Stomach (tissue), 9 donors: ENCODE measurements around the gene MINDY3. TPM values are rescaled to one million over a fixed set of nuclear protein-coding genes. Genes with fewer than 3 reads are reported as not detected.
A peak's percentile ranks its signal among the peaks of the same experiment; 100 is the strongest.
"Not testable (repeated sequence)": the region's sequence is repeated elsewhere in the genome, so short reads cannot be mapped to it uniquely, and the experiment has no call there.

Source experiments
- DNase-seq, 2 donors: peaks; one replicate each; pipeline versions ENCODE4 v3.0.0 to v3.0.0-alpha.2; 2013 to 2019
- H3K27ac ChIP-seq, 5 donors: fragments of 200-600 bp in 4 of 5; sonication (generic) in 4 of 5; one replicate each; pipeline ENCODE4 v1.5.1; 2013 to 2019; ENCODE audit warnings: mild to moderate bottlenecking in 1 of 5, moderate library complexity in 1 of 5
- H3K27me3 ChIP-seq, 3 donors: fragments of 200-600 bp; sonication (generic); one replicate each; pipeline ENCODE4 v1.5.1; 2017 to 2019; ENCODE audit warnings: mixed run types in 1 of 3
- H3K36me3 ChIP-seq, 4 donors: fragments of 200-600 bp; sonication (generic); 1 replicate in 3 of 4; 2 replicates in 1 of 4; pipeline ENCODE4 v1.5.1; 2016 to 2019
- H3K4me1 ChIP-seq, 4 donors: fragments of 200-600 bp; sonication (generic); one replicate each; pipeline ENCODE4 v1.5.1; 2016 to 2019
- H3K4me3 ChIP-seq, 4 donors: fragments of 200-600 bp; sonication (generic) in 3 of 4; one replicate each; pipeline ENCODE4 v1.5.1; 2016 to 2019; ENCODE audit warnings: mild to moderate bottlenecking in 1 of 4
- H3K9me3 ChIP-seq, 4 donors: fragments of 200-600 bp; sonication (generic); one replicate each; pipeline ENCODE4 v1.5.1; 2016 to 2019
- EP300 ChIP-seq: sonication (generic); formaldehyde crosslinking; IDR thresholded peaks from one replicate; pipeline ENCODE4 v1.6.1; 2017; ENCODE audit warnings: antibody characterized with exemption
- POLR2A ChIP-seq, 4 donors: fragments of 450-650 bp; IDR thresholded peaks; one replicate each; pipeline ENCODE4 v1.6.1; 2016; ENCODE audit warnings: antibody characterized with exemption in 4 of 4, control low read depth in 2 of 4, mild to moderate bottlenecking in 1 of 4, moderate library complexity in 1 of 4
- POLR2AphosphoS5 ChIP-seq, 3 donors: sonication (generic); formaldehyde crosslinking; IDR thresholded peaks; one replicate each; pipeline ENCODE4 v1.6.1; 2016; ENCODE audit warnings: antibody characterized with exemption in 3 of 3
- WGBS, 5 donors: extraction: QIAGEN DNeasy Blood & Tissue Kit in 3 of 5; methylation state at CpG; one replicate each; pipeline versions ENCODE4 v1.1.5 to v1.1.7; 2013 to 2018; 5-methylcytosine and 5-hydroxymethylcytosine counted together
- intact Hi-C: fragments of 100-400 bp; cut with DNase I; formaldehyde crosslinking; loops from one replicate; pipeline ENCODE4 v1.15.1; 2023; ENCODE audit warnings: low total_unique reads
- polyA plus RNA-seq, 3 donors: library from polyadenylated mRNA; stranded (reverse); fragments of 200-250 nt; gene quantifications; one replicate each; pipeline ENCODE4 v1.2.3, GENCODE V29; 2013
- total RNA-seq, 5 donors: library from RNA; depleted of rRNA; stranded (reverse); fragments of >200 nt; gene quantifications; one replicate each; pipeline versions ENCODE4 v1.1.0 to v1.2.3, GENCODE V29; 2014 to 2016
- TF ChIP-seq, protein P1 (sequence below), 7 experiments: fragments of 450-650 bp in 4 of 7; fragments of 200-600 bp in 3 of 7; sonication (generic) in 3 of 7; IDR thresholded peaks; one replicate each; pipeline ENCODE4 v1.5.1; 2016 to 2019; ENCODE audit warnings: antibody characterized with exemption in 7 of 7, control low read depth in 2 of 7, mild to moderate bottlenecking in 1 of 7
- donor health status: healthy with polysubstance abuse.
- donor health status: Bipolar disorder and iron deficiency.
- donor health status: healthy.

The MINDY3 gene
- total and polyA plus RNA-seq, 8 donors: 7.6 to 55.4 (median 17.6) TPM

DNA sequence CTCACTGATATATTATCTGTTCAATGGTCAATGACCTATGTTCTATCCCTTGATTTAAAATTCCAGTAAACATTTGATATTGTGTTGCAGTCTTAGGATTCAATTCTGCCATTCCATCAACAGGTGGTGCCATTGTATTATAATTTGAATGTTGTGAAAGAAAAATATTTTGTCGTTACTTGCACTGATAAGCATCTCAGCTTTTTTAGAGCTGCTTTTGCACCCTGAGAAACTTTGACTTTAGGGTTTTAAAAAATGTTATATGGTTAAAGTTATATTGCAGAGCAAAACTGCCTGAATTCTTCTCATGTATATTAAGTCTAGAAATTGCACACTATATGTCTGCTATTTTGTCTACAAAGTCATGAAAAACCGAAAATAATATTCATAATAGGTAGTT, 18.8 kb upstream of the MINDY3 start:
- Histone ChIP-seq H3K36me3 (no peaks in the 10 kb centered on the region), H3K27me3 (peaks cover 0 to 23% (median 5%) of the 10 kb centered on the region in 3 donors), H3K9me3 (no peaks in the 10 kb centered on the region), H3K27ac (no peak overlapping the region), H3K4me3 (no peak overlapping the region), H3K4me1 (no peaks in the 10 kb centered on the region)
- intact Hi-C loops: no loop called here
- 38 to 43% (median 39%) methylated on average over 2 of the region's 2 CpGs for WGBS, 5 donors
- DNase-seq: peak in 1 of 2 donors; percentile 52
- no peak for TF ChIP-seq EP300
- TF ChIP-seq, protein P1, sequence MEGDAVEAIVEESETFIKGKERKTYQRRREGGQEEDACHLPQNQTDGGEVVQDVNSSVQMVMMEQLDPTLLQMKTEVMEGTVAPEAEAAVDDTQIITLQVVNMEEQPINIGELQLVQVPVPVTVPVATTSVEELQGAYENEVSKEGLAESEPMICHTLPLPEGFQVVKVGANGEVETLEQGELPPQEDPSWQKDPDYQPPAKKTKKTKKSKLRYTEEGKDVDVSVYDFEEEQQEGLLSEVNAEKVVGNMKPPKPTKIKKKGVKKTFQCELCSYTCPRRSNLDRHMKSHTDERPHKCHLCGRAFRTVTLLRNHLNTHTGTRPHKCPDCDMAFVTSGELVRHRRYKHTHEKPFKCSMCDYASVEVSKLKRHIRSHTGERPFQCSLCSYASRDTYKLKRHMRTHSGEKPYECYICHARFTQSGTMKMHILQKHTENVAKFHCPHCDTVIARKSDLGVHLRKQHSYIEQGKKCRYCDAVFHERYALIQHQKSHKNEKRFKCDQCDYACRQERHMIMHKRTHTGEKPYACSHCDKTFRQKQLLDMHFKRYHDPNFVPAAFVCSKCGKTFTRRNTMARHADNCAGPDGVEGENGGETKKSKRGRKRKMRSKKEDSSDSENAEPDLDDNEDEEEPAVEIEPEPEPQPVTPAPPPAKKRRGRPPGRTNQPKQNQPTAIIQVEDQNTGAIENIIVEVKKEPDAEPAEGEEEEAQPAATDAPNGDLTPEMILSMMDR (IDR thresholded peaks at IDR 0.05): peak in 5 of 7 experiments; percentile 16 to 48 (median 34)

DNA sequence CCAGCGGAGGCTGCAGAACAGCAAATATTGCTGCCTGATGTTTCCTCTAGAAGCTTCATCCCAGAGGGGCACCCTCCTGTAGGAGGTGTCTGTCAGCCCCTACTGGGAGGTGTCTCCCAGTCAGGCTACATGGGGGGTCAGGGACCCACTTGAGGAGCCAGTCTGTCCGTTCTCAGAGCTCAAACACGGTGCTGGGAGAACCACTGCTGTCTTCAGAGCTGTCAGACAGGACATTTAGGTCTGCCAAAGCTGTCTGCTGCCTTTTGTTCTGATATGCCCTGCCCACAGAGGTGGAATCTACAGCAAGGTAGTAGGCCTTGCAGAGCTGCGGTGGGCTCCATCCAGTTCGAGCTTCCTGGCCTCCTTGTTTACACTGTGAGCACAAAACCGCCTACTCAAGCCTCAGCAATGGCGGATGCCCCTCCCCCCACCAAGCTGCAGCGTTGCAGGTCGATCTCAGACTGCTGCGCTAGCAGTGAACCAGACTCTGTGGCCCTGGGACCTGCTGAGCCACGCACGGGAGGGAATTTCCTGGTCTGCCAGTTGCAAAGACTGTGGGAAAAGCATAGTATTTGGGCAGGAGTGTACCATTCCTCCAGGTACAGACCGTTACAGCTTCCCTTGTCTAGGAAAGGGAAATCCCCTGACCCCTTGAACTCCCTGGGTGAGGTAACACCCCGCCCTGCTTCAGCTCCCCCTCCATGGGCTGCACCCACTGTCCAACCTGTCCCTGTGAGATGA, 17.7 kb upstream of the MINDY3 start:
- Histone ChIP-seq H3K27me3 (peaks cover 0 to 29% (median 5%) of the 10 kb centered on the region in 3 donors), H3K4me1 (no peaks in the 10 kb centered on the region), H3K4me3 (no peak overlapping the region), H3K9me3 (peaks cover 0 to 7% (median 3%) of the 10 kb centered on the region in 4 donors), H3K27ac (no peak overlapping the region), H3K36me3 (no peaks in the 10 kb centered on the region)
- DNase-seq: peak in 1 of 2 donors; percentile 11
- intact Hi-C loops: no loop called here
- 43 to 63% (median 49%) methylated on average over 9 to 14 of the region's 14 CpGs for WGBS, 5 donors
- TF ChIP-seq EP300 (no peak), POLR2AphosphoS5 (IDR thresholded peaks at IDR 0.05) (no peak)

DNA sequence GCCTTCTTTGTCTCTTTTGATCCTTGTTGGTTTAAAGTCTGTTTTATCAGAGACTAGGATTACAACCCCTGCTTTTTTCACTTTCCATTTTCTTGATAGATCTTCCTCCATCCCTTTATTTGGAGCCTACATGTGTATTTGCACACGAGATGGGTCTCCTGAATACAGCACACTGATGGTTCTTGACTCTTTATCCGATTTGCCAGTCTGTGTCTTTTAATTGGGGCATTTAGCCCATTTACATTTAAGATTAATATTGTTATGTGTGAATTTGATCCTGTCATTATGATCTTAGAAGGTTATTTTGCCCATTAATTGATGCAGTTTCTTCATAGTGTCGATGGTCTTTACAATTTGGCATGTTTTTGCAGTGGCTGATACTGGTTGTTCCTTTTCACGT, 16.0 kb upstream of the MINDY3 start:
- H3K4me3 ChIP-seq, intact Hi-C loops: not testable (repeated sequence)
- WGBS, 5 donors: 72 to 75% (median 74%) methylated on average over 4 of the region's 4 CpGs

DNA sequence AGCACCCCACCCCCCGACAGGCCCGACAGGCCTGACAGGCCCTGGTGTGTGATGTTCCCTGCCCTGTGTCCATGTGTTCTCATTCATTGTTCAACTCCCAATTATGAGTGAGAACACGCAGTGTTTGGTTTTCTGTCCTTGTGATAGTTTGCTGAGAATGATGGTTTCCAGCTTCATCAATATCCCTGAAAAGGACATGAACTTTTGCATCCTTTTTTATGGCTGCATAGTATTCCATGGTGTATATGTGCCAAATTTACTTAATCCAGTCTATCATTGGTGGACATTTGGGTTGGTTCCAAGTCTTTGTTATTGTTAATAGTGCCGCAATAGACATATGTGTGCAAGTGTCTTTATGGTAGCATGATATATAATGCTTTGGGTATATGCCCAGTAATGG, 12.3 kb upstream of the MINDY3 start:
- H3K27ac ChIP-seq, H3K4me1 ChIP-seq, intact Hi-C loops, H3K4me3 ChIP-seq, H3K36me3 ChIP-seq, DNase-seq, H3K9me3 ChIP-seq: not testable (repeated sequence)
- WGBS, 5 donors: 88 to 97% (median 95%) methylated on average over 4 of the region's 4 CpGs
- peaks cover 0 to 47% (median 7%) of the 10 kb centered on the region in 3 donors for H3K27me3 ChIP-seq

More for the DNA sequence above, 16.0 kb upstream of the MINDY3 start:
- H3K27ac ChIP-seq, H3K4me1 ChIP-seq, DNase-seq, H3K36me3 ChIP-seq, H3K9me3 ChIP-seq: not testable (repeated sequence)
- H3K27me3 ChIP-seq: peaks cover 0 to 34% (median 8%) of the 10 kb centered on the region in 3 donors

DNA sequence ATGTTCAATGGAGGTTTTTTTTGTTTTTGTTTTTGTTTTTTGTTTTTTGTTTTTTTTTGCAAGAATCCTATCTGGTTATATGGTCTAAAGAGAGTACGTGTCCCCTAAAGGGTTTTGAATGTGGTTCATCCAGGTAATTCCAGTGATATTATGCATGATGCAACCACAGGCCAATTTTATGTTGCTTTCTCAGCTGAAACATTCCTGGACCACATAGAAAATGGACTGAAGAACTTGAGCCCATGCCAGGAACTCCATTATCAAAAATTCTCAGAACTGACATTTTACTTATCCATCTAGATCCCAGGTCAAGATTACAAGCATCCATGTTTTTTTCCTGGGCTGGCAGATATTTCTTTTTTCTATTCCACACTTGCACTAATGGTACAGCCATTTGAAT, 11.5 kb upstream of the MINDY3 start:
- Histone ChIP-seq H3K9me3 (peaks cover 0 to 7% (median 3%) of the 10 kb centered on the region in 4 donors), H3K4me3 (no peak overlapping the region), H3K27ac (no peak overlapping the region), H3K4me1 (no peaks in the 10 kb centered on the region), H3K36me3 (no peaks in the 10 kb centered on the region), H3K27me3 (peaks cover 0 to 55% (median 7%) of the 10 kb centered on the region in 3 donors)
- intact Hi-C loops: no loop called here
- TF ChIP-seq EP300: no peak
- TF ChIP-seq POLR2AphosphoS5 (IDR thresholded peaks at IDR 0.05): no peak
- TF ChIP-seq, protein P1 (IDR thresholded peaks at IDR 0.05): no peak
- TF ChIP-seq POLR2A (IDR thresholded peaks at IDR 0.05): no peak
- DNase-seq: no peak
- WGBS, 5 donors: 72 to 87% (median 83%) methylated on average over 1 of the region's 1 CpG

DNA sequence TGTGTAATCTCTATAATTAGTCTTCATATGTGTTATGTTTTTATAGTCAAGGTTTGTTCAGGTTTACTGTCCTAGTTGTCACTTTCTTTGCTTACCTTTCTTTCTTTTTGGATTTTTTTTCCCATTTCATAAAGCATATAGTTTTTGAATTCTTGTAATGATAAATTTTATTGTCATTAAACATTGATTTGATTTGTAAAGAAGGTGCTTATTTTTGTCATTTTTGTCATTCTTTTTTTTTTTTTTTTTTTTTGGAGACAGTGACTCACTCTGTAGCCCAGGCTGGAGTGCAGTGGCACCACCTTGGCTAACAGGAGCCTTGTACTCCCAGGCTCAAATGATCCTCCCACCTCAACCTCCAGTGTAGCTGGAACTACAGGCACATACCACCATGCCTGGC, 9.6 kb upstream of the MINDY3 start:
- Histone ChIP-seq H3K9me3 (peaks cover 0 to 13% (median 3%) of the 10 kb centered on the region in 4 donors), H3K27me3 (peaks cover 0 to 68% (median 7%) of the 10 kb centered on the region in 3 donors), H3K27ac (no peak overlapping the region), H3K4me3 (no peak overlapping the region), H3K36me3 (no peaks in the 10 kb centered on the region), H3K4me1 (no peaks in the 10 kb centered on the region)
- no peak for DNase-seq
- TF ChIP-seq POLR2A (IDR thresholded peaks at IDR 0.05) (no peak), EP300 (no peak), POLR2AphosphoS5 (IDR thresholded peaks at IDR 0.05) (no peak)
- TF ChIP-seq, protein P1 (IDR thresholded peaks at IDR 0.05): no peak
- intact Hi-C loops: no loop called here
